ENCODE data around the gene TFF3.
"Not testable (repeated sequence)": the region's sequence is repeated elsewhere in the genome, so short reads cannot be mapped to it uniquely, and the experiment has no call there.

The TFF3 gene

GRCh38 chr21:42307106-42307505, 8.1 kb downstream of the TFF3 start:
- no peak for DNase-seq (ENCODE audit: insufficient read length, low spot score)
- no peak for FAIRE-seq

GRCh38 chr21:42306366-42307035, 8.7 kb downstream of the TFF3 start:
- no peak for FAIRE-seq
- DNase-seq (ENCODE audit: insufficient read length, low spot score), result no peak

- no peak for FAIRE-seq
- no peak for DNase-seq (ENCODE audit: insufficient read length, low spot score)
Measured at GRCh38 chr21:42305707-42306147, 9.5 kb downstream of the TFF3 start.

- DNase-seq (ENCODE audit: insufficient read length, low spot score), result no peak
- no peak for FAIRE-seq
Measured at GRCh38 chr21:42304556-42305454, 10.4 kb downstream of the TFF3 start.

GRCh38 chr21:42303443-42303842, 11.8 kb downstream of the TFF3 start:
- DNase-seq (ENCODE audit: insufficient read length, low spot score), result no peak
- no peak for FAIRE-seq

GRCh38 chr21:42302794-42303193, 12.4 kb downstream of the TFF3 start:
- DNase-seq (ENCODE audit: insufficient read length, low spot score) (no peak), FAIRE-seq (no peak)

- FAIRE-seq, result no peak
- DNase-seq (ENCODE audit: insufficient read length, low spot score), result no peak
Measured at GRCh38 chr21:42302076-42302650, 13.0 kb downstream of the TFF3 start.

- DNase-seq (ENCODE audit: insufficient read length, low spot score), result no peak
- FAIRE-seq, result no peak
Measured at GRCh38 chr21:42301371-42302075, 13.7 kb downstream of the TFF3 start.

GRCh38 chr21:42300956-42301355, 14.3 kb downstream of the TFF3 start:
- DNase-seq (ENCODE audit: insufficient read length, low spot score), result no peak
- no peak for FAIRE-seq

GRCh38 chr21:42300045-42300583, 15.1 kb downstream of the TFF3 start:
- FAIRE-seq (no peak), DNase-seq (ENCODE audit: insufficient read length, low spot score) (no peak)

- DNase-seq (ENCODE audit: insufficient read length, low spot score) (no peak), FAIRE-seq (no peak)
Measured at GRCh38 chr21:42299324-42300044, 15.7 kb downstream of the TFF3 start.

- DNase-seq (ENCODE audit: insufficient read length, low spot score), result no peak
- FAIRE-seq, result no peak
Measured at GRCh38 chr21:42298657-42299056, 16.6 kb downstream of the TFF3 start.

- FAIRE-seq (no peak), DNase-seq (ENCODE audit: insufficient read length, low spot score) (no peak)
Measured at GRCh38 chr21:42298237-42298636, 17.0 kb downstream of the TFF3 start.

- FAIRE-seq (no peak), DNase-seq (ENCODE audit: insufficient read length, low spot score) (no peak)
Measured at GRCh38 chr21:42297377-42297776, 17.8 kb downstream of the TFF3 start.

GRCh38 chr21:42296501-42296900, 18.7 kb downstream of the TFF3 start:
- FAIRE-seq (no peak), DNase-seq (ENCODE audit: insufficient read length, low spot score) (no peak)

GRCh38 chr21:42295845-42296244, 19.4 kb downstream of the TFF3 start:
- FAIRE-seq, result no peak

GRCh38 chr21:42294273-42294880, 20.8 kb downstream of the TFF3 start:
- DNase-seq (ENCODE audit: insufficient read length, low spot score), result no peak
- FAIRE-seq, result no peak

More at GRCh38 chr21:42295845-42296244, 19.4 kb downstream of the TFF3 start:
- no peak for DNase-seq (ENCODE audit: insufficient read length, low spot score)

GRCh38 chr21:42293649-42294272, 21.4 kb downstream of the TFF3 start:
- FAIRE-seq (no peak), DNase-seq (ENCODE audit: insufficient read length, low spot score) (no peak)

GRCh38 chr21:42292563-42293142, 22.6 kb downstream of the TFF3 start:
- not testable (repeated sequence) for FAIRE-seq; DNase-seq (ENCODE audit: insufficient read length, low spot score)

Data from GM19239 (cell line).